Measurements from ENCODE around the gene IGFBP4. TPM values are rescaled to one million over a fixed set of nuclear protein-coding genes. Genes with fewer than 3 reads are reported as not detected.

Gene IGFBP4
- total and polyA plus RNA-seq, 2 of the 4 experiments (the other 2 are of a cell fraction): 308 to 1,187 TPM

GRCh38 chr17:40485851-40486521, 42.7 kb downstream of the IGFBP4 start:
- in situ Hi-C loops (cut with MboI; ENCODE audit: low sequenced_read_pairs): no loop called here
- Histone ChIP-seq H3K27me3 (ENCODE audit: control insufficient read depth, insufficient read depth, low read length) (no peaks in the 10 kb centered on the region), H3K4me2 (ENCODE audit: low read depth, low read length) (peak overlapping the region; percentile 73), H3K56ac (ENCODE audit: extremely low read depth, insufficient read depth, low read length) (peak overlapping the region; percentile 97), H3K9me3 (ENCODE audit: control insufficient read depth, insufficient read depth, low read length) (no peaks in the 10 kb centered on the region), H4K20me1 (ENCODE audit: insufficient read depth, low read length) (no peaks in the 10 kb centered on the region), H2BK20ac (ENCODE audit: low read depth, low read length) (peak overlapping the region; percentile 100), H3K9ac (ENCODE audit: low read depth, low read length) (peak overlapping the region; percentile 76), H2BK120ac (ENCODE audit: low read depth, low read length) (peak overlapping the region; percentile 100), H3K23ac (ENCODE audit: low read depth, low read length) (peak overlapping the region; percentile 98), H3K4me3 (ENCODE audit: insufficient read depth, low read depth, low read length) (no peak overlapping the region), H2AK5ac (ENCODE audit: low read depth, low read length) (peak overlapping the region; percentile 97), H4K5ac (ENCODE audit: low read depth, low read length) (peak overlapping the region; percentile 97), H2BK15ac (ENCODE audit: low read depth, low read length) (peak overlapping the region; percentile 96), H2AK9ac (replicated peaks; ENCODE audit: low read depth, low read length, poor library complexity) (peak overlapping the region; percentile 94), H3K27ac (ENCODE audit: insufficient read depth, low read length) (peak overlapping the region; percentile 89), H3K79me1 (ENCODE audit: low read depth in 1 of 2, low read length in 2 of 2) (peaks cover 0 to 25% of the 10 kb centered on the region in 2 experiments; a peak in 3 of 4 replicates), H2BK5ac (ENCODE audit: low read depth, low read length, poor library complexity, severe bottlenecking) (peak overlapping the region; percentile 99), H2AFZ (replicated peaks; ENCODE audit: low read length, poor library complexity) (peak overlapping the region; percentile 87), H4K8ac (ENCODE audit: low read depth in 2 of 2, low read length in 2 of 2) (peak overlapping the region; percentile 90 to 98), H3K14ac (replicated peaks; ENCODE audit: low read depth, low read length) (peak overlapping the region; percentile 96), H3K18ac (ENCODE audit: low read depth, low read length) (peak overlapping the region; percentile 98), H3K4me1 (ENCODE audit: control insufficient read depth, insufficient read depth, low read length) (peaks cover 47% of the 10 kb centered on the region), H4K91ac (ENCODE audit: insufficient read depth, low read depth, low read length) (peak overlapping the region; percentile 100), H3K4ac (ENCODE audit: low read depth, low read length) (peak overlapping the region; percentile 99), H3K9me1 (ENCODE audit: insufficient read depth, low read length) (peaks cover 48% of the 10 kb centered on the region), H3K36me3 (ENCODE audit: control insufficient read depth, insufficient read depth, low read length) (no peaks in the 10 kb centered on the region)
- no TSS peak for BruUV-seq (replicated peaks)
- dilution Hi-C loops (cut with HindIII; ENCODE audit: low sequenced_read_pairs, unreplicated experiment): no loop called here
- ChIA-PET CTCF (interaction anchor here (0.6 to 1.2 kb wide), 2 partner anchors 10 to 45 kb away, joined by 4 to 5 read pairs; no protein-coding TSS in a partner anchor), POLR2A (ENCODE audit: unreplicated experiment) (interaction anchor here (0.5 to 1.6 kb wide), 7 partner anchors 11 to 120 kb away, joined by 3 to 6 read pairs (median 3); no protein-coding TSS in a partner anchor)
- 0% methylated on average over 3 of the region's 17 CpGs; no CpG with 5 or more reads in 1 of the 2 experiments for WGBS, 2 experiments (ENCODE audit: extremely low coverage in 2 of 2, insufficient read length in 1 of 2)
- ATAC-seq (ENCODE audit: low read depth) (peak; percentile 86), DNase-seq (peak; percentile 100)
- intact Hi-C loops (cut with micrococcal nuclease): loop anchor here (1.0 kb wide), 2 partner anchors 13 to 35 kb away; no protein-coding TSS in a partner anchor
- TF ChIP-seq RFX5 (IDR thresholded peaks at IDR 0.05; ENCODE audit: low read depth, low read length) (no peak), FOS (IDR thresholded peaks at IDR 0.05; ENCODE audit: low read depth, low read length) (peak; percentile 93), CEBPB (IDR thresholded peaks at IDR 0.05; ENCODE audit: low read depth, low read length) (peak; percentile 95), RAD21 (IDR thresholded peaks at IDR 0.05; ENCODE audit: low read length) (no peak; the same call in none of the 2 replicates), BHLHE40 (IDR thresholded peaks at IDR 0.05; ENCODE audit: low read depth, low read length) (no peak; the same call in 1 of the 2 replicates), POLR2A (IDR thresholded peaks at IDR 0.05; ENCODE audit: low read depth, low read length) (peak; percentile 82; the same call in 1 of the 2 replicates), USF2 (IDR thresholded peaks at IDR 0.05; ENCODE audit: low read depth, low read length) (no peak; the same call in 1 of the 2 replicates), CHD1 (IDR thresholded peaks at IDR 0.05; ENCODE audit: low read depth, low read length) (no peak), ELK1 (IDR thresholded peaks at IDR 0.05; ENCODE audit: borderline replicate concordance, low read depth, low read length) (no peak), SMC3 (IDR thresholded peaks at IDR 0.05; ENCODE audit: low read depth, low read length) (no peak; the same call in 1 of the 2 replicates), MAFK (IDR thresholded peaks at IDR 0.05; ENCODE audit: low read depth, low read length) (no peak; the same call in 1 of the 2 replicates), RCOR1 (IDR thresholded peaks at IDR 0.05; ENCODE audit: insufficient replicate concordance, low read length) (no peak), MXI1 (IDR thresholded peaks at IDR 0.05; ENCODE audit: borderline replicate concordance, low read depth, low read length) (peak; percentile 89)
- TF ChIP-seq, protein P1, sequence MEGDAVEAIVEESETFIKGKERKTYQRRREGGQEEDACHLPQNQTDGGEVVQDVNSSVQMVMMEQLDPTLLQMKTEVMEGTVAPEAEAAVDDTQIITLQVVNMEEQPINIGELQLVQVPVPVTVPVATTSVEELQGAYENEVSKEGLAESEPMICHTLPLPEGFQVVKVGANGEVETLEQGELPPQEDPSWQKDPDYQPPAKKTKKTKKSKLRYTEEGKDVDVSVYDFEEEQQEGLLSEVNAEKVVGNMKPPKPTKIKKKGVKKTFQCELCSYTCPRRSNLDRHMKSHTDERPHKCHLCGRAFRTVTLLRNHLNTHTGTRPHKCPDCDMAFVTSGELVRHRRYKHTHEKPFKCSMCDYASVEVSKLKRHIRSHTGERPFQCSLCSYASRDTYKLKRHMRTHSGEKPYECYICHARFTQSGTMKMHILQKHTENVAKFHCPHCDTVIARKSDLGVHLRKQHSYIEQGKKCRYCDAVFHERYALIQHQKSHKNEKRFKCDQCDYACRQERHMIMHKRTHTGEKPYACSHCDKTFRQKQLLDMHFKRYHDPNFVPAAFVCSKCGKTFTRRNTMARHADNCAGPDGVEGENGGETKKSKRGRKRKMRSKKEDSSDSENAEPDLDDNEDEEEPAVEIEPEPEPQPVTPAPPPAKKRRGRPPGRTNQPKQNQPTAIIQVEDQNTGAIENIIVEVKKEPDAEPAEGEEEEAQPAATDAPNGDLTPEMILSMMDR (conservative IDR thresholded peaks at IDR 0.05; ENCODE audit: low read depth, low read length): no peak
